GM19324 (cell line): ENCODE results near the gene ATF7.
"Not testable (repeated sequence)": the region's sequence is repeated elsewhere in the genome, so short reads cannot be mapped to it uniquely, and the experiment has no call there.

Source experiments
- ATAC-seq: cut with Tn5 transposase; IDR thresholded peaks from one replicate; pipeline ENCODE4 v1.9.1; 2021; ENCODE audit warnings: mild to moderate bottlenecking, moderate library complexity; ENCODE audit not compliant: unreplicated experiment, low FRiP score

The ATF7 gene

DNA sequence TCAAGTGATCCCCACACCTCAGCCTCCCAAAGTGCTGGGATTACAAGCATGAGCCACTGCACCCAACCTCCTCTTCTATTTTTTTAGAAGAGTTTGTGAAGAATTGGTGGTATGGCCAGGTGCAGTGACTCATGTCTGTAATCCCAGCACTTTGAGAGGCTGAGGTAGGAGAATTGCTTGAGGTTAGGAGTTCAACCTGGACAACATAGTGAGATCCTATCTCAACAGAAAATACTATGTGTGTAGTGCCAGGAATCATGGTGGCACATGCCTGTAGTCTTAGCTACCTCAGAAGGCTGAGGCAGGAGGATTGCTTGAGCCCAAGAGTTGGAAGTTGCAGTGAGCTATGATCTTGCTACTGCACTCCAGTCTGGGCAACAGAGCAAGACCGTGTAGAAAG, 5.5 kb upstream of the ATF7 start:
- ATAC-seq, result no peak

DNA sequence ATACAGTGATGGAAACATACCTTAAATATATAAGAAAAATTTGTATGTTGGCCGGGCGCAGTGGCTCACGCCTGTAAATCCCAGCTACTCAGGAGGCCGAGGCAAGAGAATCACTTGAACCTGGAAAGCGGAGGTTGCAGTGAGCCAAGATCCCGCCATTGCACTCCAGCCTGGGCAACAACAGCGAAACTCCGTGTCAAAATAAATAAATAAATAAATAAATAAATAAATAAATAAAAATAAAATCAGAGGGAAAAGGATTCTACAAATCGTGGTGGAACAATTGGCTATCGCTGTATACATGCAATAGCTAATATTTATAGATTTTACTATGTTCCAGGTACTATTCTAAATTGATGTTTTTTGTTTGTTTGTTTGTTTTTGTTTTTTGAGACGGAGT, 1.7 kb upstream of the ATF7 start:
- no peak for ATAC-seq

DNA sequence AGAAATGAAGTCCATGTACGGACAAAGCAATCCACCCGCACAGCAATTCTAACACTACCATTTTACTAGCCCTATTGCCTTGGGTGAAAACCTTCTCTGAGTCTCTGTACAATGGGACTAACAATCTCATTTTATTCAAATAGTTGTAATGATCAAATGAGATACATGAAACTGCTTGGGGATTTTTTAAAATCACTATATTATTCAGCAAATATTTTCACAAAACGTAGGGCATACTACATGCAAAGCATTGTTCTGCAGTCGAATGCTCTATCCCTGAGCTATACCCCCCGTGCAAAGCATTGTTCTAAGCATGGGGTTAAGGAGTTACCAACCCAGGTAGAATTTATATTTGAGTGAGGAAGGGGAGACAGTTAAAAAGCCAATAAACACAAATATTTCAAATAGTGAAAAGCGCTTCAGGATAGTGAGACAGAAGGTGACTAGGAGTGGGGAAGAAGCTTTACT, 554 bp upstream of the ATF7 start:
- peak; percentile 0 for ATAC-seq

DNA sequence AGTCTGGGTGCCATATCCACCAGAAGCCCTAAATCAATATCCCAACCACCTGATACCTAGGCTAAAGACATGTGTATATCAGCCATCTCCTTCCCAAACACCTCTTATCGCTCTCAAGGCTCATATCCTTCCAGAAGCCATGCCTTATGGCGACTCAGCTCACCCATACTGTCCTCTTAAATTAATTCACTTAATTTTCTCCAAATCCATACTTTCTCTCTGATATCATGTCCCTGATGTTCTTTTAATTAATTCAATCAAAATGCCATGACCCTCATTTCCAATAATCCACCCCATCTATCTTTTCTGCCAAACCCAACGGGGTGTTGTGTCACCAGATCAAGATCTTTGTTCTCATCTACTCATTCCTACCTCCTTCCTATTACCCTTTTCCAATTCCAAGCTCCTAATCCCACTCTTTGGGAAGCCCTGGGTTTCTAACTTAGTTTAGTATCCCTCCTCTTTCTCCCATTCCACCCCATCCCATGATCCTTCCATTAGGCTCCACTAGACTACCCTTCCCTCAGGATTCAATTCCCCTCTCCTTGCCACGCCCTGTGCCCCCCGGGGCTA, 723 bp downstream of the ATF7 start:
- no peak for ATAC-seq

DNA sequence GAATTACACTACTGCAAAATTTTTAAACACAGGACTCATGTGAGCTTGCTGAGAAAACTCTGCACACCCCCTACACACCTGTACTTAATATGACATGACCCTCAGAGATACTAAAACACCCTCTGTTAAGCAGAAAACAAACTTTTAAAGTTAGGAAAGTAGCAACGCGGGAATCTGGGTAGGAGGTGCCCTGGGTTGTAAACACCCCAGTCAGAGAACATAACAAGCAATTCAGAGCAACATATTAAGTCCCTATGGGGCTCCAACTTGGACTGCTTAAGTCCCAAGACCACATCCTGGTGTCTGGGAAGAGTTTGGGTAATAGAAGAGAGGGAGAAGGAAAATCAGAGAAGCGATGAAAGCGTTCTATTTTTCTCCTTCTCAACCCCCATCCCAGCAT, 1.2 kb downstream of the ATF7 start:
- no peak for ATAC-seq

DNA sequence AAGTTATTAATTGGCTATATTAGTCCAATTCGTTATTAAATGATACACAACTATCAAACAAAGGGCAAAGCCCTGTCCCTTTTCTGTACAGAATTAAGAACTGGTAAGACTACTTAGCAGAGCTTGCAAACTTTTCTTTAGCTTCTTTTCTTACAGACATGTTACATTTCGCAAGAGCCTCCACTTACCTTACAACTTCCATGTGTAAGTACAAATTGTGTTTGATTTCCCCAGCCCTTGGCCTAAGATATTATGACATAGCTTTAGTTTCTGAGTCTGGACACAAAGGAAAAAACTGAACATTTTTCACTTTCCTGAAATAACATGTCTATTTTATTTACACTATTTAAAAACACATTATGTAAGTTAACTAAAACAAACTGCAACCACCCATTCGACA, 1.7 kb downstream of the ATF7 start:
- ATAC-seq, result no peak

DNA sequence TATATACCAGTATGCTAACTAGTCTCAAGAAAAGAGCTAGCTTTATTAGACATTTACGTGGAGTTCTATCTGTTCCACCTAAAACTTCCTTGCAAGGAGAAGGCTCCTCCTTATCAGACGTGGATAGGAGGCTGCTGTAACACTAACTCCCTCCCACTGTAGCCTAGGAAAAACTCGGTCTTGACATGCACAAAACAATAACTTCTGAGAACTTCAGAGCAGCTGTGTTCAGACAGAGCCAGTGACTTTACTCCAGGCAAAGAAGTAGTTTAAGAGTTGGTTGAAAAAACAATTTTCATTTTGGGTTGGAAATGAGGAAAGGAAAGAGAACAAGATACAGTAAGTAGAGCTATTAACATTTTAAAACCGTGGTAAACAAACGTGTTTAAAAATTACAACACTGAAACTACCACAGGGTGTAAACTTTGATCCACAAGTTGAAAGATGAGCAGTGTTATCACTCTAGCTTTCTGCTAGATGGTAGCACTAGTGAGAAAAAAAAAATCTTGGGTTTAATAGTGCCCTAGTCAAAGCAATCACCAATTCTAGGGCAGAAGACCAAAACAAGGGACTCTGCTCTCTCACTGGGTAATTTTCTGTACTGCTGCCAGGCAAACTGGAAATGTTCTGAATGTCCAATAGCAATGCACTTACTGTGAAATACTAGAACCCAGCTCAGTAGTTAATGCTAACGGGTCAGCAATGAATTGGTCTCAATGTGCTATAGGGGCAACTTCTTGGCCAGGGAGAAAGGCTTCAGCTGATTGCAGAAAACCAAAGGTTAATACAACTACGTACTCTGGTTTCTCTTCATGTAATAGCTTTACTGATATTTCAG, 2.4 kb downstream of the ATF7 start:
- no peak for ATAC-seq

DNA sequence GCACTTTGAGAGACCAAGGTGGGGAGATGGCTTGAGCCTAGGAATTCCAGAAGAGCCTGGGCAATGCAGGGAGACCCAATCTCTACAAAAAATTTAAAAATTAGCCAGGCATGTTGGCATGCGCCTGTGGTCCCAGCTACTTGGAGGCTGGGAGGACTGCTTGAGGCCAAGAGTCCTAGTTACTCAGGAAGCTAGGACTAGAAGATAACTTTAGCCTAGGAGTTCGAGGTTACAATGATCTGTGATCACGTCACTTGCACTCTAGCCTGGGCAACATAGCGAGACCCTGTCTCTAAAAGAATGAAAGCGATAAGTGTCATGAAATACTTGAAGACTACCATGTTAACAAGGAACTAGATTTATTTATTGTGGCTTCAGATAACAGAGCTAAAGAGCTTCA, 3.5 kb downstream of the ATF7 start:
- no peak for ATAC-seq

DNA sequence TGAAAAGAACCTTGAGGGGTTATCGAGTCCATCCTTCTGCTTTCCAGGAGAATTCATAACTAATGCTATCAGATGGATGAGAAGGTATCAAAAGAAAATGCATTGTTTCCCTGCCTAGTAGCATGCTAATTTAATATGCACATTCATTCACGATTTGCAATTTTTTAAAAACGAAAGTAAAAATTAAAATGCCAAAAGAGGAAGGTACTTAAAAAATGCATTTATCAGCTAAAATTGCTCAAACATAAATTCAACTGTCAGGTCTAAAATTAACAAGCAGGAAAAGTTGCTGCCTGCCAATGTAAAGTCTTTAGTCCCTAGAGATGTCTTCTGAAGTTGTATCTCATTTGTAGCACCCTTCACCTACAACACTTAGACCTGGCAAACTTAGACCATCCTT, 7.9 kb downstream of the ATF7 start:
- ATAC-seq, result no peak

DNA sequence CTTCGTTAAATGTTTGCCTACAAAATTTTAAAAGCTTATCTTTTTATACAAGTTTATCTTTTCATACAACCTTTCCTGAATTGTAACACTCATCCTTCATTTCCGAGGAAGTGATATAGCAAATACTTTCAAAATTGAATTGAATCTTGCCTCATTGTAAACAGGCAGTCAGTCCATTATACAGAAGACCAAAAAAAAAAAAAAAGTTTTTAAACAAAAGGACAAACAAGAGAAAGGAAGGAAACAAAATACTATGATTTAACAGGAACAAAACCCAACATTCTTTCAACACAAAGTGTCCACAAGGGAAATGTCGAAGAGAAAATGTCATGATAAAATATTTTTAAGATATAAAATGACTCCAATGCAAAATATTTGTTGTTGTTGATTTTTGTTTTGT, 8.5 kb downstream of the ATF7 start:
- no peak for ATAC-seq

DNA sequence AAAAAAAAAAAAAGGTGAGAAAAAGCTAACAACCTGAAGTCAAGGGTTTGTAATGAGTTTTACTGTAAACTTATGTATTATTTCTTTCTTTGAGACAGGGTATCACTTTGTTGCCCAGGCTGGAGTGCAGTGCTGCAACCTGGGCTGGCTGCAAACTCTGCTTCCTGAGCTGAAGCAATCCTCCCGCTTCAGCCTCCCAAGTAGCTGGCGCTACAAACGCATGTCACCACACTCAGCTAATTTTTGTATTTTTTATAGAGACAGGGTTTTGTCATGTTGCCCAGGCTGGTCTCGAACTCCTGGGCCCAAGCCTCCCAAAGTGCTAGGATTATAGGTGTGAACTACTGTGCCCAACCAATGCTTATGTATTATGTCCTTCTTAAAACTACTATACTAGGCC, 9.2 kb downstream of the ATF7 start:
- no peak for ATAC-seq

DNA sequence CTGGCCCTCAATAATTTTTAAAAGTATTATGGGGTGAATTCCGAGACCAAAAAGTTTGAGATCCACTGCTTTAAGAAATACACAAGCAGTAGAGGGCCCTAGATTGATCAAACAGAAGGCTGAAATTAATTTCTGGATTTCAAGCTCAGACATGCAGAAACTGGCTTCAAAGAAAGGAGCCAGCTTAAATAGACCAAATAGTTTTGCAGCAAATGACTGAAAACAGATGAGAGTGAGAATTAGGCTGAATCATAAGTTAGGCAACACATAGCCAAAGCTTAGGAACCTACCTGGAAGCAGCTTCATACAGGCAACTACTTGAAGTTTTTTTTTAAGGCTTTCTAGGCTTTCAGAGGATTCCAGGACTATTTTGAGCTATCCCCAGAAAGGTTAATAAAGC, 12.4 kb downstream of the ATF7 start:
- no peak for ATAC-seq

DNA sequence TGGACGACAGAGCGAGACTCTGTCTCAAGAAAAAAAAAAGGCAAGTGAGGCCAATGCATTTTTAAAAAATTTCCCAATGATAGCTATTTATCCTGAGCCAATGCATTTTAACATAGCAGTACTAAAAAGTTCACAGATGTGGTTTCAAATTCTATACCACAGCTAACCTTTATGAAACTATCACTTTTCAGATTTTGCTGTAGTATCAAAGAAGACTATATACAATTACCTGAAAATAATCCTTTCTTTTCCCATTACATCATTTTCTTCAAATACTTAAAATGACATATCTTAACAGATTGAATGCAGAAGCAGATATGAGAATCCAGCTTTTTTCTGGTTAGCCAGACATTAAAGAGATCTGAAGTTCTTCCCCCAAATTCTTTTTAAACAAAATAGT, 13.2 kb downstream of the ATF7 start:
- ATAC-seq, result no peak

DNA sequence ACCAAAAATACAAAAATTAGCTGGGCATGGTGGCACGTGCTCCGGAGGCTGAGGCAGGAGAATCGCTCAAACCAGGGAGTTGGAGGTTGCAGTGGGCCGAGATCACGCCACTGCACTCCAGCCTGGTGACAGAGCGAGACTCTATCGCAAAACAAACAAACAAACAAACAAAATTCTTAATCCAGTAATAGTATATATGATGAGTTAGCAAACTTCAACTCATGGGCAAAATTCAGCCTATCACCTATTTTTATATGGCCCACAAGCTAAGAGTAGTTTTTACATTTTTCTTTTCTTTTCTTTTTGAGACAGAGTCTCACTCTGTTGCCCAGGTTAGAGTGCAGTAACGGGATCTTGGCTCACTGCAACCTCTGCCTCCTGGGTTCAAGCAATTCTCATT, 14.9 kb downstream of the ATF7 start:
- ATAC-seq, result no peak

DNA sequence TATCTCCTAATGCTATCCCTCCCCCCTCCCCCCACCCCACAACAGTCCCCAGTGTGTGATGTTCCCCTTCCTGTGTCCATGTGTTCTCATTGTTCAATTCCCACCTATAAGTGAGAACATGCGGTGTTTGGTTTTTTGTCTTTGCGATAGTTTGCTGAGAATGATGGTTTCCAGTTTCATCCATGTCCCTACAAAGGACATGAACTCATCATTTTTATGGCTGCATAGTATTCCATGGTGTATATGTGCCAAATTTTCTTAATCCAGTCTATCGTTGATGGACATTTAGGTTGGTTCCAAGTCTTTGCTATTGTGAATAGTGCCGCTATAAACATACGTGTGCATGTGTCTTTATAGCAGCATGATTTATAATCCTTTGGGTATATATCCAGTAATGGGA, 19.5 kb downstream of the ATF7 start:
- not testable (repeated sequence) for ATAC-seq

DNA sequence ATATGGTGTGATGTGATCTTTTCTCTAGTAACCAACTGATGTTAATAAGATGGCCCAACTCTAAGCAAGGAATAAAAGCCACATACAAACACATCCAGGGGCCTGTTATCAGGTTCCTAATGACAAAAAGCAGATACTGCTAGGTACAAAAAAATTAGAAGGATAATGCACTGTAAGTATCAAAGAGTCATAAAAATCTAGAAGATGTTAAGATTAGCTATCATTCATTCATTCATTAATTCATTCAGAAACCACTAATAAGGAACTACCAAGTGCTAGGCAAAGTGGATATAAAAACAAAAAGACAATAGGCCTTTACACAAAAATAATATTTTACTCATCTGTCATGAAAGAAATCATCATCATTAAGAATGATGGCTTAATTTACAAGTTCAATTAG, 21.6 kb downstream of the ATF7 start:
- no peak for ATAC-seq

DNA sequence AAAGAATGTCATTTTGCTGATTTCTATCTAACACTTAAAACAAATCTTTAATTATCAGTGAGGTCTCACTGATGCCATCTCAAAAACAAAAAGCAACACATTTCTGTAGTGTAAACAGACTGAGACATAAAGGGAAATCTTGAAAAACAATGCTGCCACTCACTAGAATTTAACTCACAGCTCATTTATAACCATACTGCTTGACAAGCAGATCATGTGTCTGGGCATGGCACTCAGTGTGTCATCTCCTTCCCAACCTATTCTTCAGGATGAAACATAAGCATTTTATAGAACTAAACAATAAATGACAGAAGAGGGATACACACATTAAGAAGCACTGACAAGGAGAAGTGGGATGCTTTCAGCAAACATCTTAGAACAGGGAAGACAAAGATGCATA, 22.4 kb downstream of the ATF7 start:
- no peak for ATAC-seq

DNA sequence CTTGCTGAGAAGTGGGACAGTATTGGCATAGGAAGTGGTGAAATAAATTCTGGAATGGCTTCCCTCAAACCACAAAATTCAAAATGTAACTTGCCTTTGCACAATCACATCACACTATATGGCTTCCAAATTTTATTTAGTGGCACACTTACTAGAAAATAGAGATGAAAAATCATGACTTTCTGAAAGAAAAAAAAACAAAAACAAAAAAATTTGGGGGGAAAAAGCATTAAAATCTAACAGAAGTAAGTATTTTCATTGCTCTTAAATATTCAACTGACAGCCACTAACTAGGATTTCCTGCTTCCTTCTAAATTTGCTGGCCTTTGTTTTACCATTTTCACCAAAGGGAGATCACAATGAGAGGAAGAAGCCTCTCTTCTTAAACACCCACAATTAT, 23.0 kb downstream of the ATF7 start:
- ATAC-seq, result no peak

DNA sequence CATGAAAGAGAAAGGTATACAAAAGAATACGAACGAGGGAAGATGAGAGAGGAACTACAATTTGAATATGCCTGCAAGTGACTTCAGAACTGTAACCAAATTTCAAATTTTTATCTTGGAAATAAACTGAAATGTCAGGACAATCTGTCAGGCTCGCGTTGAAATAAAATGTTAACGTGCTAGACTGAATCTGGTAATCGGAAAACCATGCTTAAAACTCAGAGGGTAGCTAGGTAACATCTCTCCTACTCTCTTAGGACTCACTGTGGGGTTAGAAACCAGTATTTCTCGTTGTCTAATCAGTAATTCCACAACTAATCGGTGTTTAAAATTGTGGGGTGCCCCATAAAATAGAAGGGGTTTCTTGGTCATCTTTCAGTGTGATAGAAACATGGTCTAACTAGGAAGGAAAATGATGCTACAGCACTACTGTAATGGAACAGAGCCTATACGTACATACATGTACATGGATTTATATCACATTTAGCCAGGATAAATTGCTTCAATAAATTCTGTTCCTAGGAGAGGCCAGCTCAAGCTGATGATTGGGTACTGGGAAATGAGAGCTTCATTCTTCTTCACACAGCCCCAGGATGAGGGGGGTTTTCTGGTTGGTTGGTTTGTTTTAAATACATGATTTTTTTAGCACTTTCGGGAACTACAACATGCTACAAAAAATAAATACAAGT, 23.9 kb downstream of the ATF7 start:
- no peak for ATAC-seq

DNA sequence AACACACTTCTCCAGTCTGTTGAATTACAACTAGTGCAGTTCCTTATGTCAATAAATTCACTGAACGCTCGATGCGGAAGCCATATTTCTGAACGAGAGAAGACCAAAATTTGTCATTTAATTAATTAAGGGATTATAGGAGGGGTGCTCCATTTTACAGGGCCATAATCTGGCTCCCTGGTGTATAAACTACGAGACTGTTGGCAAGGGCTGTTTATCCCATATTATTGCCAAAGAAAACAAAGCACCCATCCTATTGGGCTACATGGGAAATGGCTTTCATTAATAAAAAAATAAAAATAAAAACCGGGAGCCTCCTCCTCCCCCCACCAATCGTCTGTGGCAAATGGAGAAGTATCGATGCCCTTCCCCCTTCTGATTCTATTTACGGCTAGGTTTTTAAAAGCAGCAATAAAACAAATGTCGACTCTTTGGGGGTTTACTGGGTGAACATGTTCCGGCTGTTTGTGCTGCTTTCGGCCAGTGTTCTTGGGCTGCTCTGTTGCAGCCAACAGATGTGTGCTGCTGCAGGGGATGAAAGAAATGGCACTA, 24.8 kb downstream of the ATF7 start:
- no peak for ATAC-seq

DNA sequence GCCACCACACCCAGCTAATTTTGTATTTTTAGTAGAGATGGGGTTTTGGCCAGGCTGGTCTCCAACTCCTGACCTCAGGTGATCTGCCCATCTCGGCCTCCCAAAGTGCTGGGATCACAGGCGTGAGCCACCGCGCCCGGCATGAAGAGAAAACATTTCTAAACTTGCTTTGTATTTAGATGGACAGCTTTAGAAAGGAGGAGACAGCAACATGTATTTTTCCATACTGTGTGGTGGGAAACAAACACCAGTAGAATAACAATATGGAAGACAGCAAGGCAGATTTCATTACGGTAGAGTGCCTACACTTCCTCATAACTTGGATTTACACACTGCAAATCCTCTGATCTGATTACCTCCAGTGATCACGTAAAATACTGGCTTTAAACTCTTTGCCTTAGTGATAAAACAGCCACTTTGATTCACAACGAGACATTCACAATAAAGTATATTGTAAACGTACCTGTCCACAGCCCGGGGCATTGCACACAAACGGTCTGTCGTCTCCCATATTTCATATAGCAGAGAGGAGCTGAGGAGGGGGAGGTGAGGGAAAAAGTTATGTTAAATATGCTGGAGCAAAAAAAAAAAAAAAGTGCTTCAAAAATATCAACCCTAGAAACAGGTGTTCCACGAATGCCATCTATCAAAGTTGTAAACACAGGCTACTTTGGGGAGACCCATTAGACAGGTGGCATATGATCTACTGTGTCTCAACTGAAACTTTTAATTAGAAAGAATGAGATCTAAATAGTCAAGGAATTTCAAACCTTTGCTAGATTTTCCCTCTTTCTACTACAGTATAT, 25.5 kb downstream of the ATF7 start:
- ATAC-seq, result no peak
